Kidney epithelial cell (primary cell): ENCODE measurements around the gene REG1A. TPM values are rescaled to one million over a fixed set of nuclear protein-coding genes. Genes with fewer than 3 reads are reported as not detected.

Source experiments
- DNase-seq: peaks from one replicate; pipeline ENCODE4 v3.0.0-alpha.2; 2010; ENCODE audit warnings: low read depth
- H3K27me3 ChIP-seq: 2 replicates; pipeline ENCODE4 v1.6.0; 2011; ENCODE audit warnings: low read length; ENCODE audit not compliant: control insufficient read depth, insufficient read depth
- H3K36me3 ChIP-seq: 2 replicates; pipeline ENCODE4 v1.5.1; 2011; ENCODE audit warnings: low read length; ENCODE audit not compliant: control insufficient read depth, insufficient read depth
- H3K4me3 ChIP-seq: 2 replicates; pipeline ENCODE4 v1.5.1; 2011; ENCODE audit warnings: low read depth, mild to moderate bottlenecking, control low read depth, low read length
- CTCF ChIP-seq: IDR thresholded peaks from 2 replicates; pipeline ENCODE4 v1.5.1; 2011; ENCODE audit warnings: mild to moderate bottlenecking, moderate library complexity, low read length, control low read depth, inconsistent platforms; ENCODE audit not compliant: insufficient read depth, poor library complexity, severe bottlenecking
- total RNA-seq: library from RNA; depleted of rRNA; stranded (reverse); fragments of >200 nt; gene quantifications from 2 replicates; pipeline ENCODE4 v1.2.3, GENCODE V29; 2015

Gene REG1A
- not detected in 2 replicates for total RNA-seq

GRCh38 chr2:79120194-79120713, at the start of gene REG1A:
Gene REG1A (plus strand): TSS chr2:79120488. CDS start chr2:79120862, 374 bp downstream.
- no peak for TF ChIP-seq CTCF
- Histone ChIP-seq H3K36me3 (no peaks in the 10 kb centered on the region), H3K4me3 (no peak within 1 kb of the TSS), H3K27me3 (no peaks in the 10 kb centered on the region)
- DNase-seq, result no peak

GRCh38 chr2:79071078-79071477, 49.2 kb upstream of the REG1A start:
- DNase-seq, result no peak
- no peaks in the 10 kb centered on the region for H3K36me3 ChIP-seq
- TF ChIP-seq CTCF, result no peak

GRCh38 chr2:79082987-79083386, 37.3 kb upstream of the REG1A start:
- H3K27me3 ChIP-seq, result no peaks in the 10 kb centered on the region
- H3K4me3 ChIP-seq, result no peak overlapping the region
- no peaks in the 10 kb centered on the region for H3K36me3 ChIP-seq
- no peak for TF ChIP-seq CTCF
- no peak for DNase-seq

More at GRCh38 chr2:79071078-79071477, 49.2 kb upstream of the REG1A start:
- H3K4me3 ChIP-seq, result no peak overlapping the region
- H3K27me3 ChIP-seq, result no peaks in the 10 kb centered on the region

- no peaks in the 10 kb centered on the region for H3K27me3 ChIP-seq
- H3K36me3 ChIP-seq, result no peaks in the 10 kb centered on the region
- DNase-seq, result no peak
- H3K4me3 ChIP-seq, result no peak overlapping the region
- TF ChIP-seq CTCF, result no peak
Observed at GRCh38 chr2:79083597-79084251, 36.6 kb upstream of the REG1A start.

GRCh38 chr2:79084495-79085135, 35.7 kb upstream of the REG1A start:
- no peak for TF ChIP-seq CTCF
- DNase-seq, result no peak

More at GRCh38 chr2:79084495-79085135, 35.7 kb upstream of the REG1A start:
- no peaks in the 10 kb centered on the region for H3K36me3 ChIP-seq
- no peaks in the 10 kb centered on the region for H3K27me3 ChIP-seq
- no peak overlapping the region for H3K4me3 ChIP-seq
